ENCODE results near the gene SOCS7.

The SOCS7 gene

GRCh38 chr17:38364741-38365140, 13.1 kb downstream of the SOCS7 start:
- ATAC-seq = no peak

GRCh38 chr17:38369124-38369886, 17.7 kb downstream of the SOCS7 start:
- ATAC-seq = no peak

- ATAC-seq = no peak
Measured at GRCh38 chr17:38379448-38379847, 27.8 kb downstream of the SOCS7 start.

GRCh38 chr17:38395090-38395489, 43.4 kb downstream of the SOCS7 start:
- no peak for ATAC-seq

- ATAC-seq = no peak
Measured at GRCh38 chr17:38397227-38397626, 45.6 kb downstream of the SOCS7 start.

GRCh38 chr17:38400286-38400685, 48.6 kb downstream of the SOCS7 start:
- no peak for ATAC-seq

- ATAC-seq = no peak
Measured at GRCh38 chr17:38401459-38401858, 49.8 kb downstream of the SOCS7 start.

- no peak for ATAC-seq
Measured at GRCh38 chr17:38402897-38403296, 51.3 kb downstream of the SOCS7 start.

- ATAC-seq = no peak
Measured at GRCh38 chr17:38403491-38403890, 51.8 kb downstream of the SOCS7 start.

GRCh38 chr17:38404174-38404943, 52.7 kb downstream of the SOCS7 start:
- ATAC-seq = no peak

GRCh38 chr17:38405654-38406053, 54.0 kb downstream of the SOCS7 start:
- ATAC-seq = no peak

- ATAC-seq = no peak
Measured at GRCh38 chr17:38410201-38410600, 58.6 kb downstream of the SOCS7 start.

GRCh38 chr17:38415250-38416194, 63.9 kb downstream of the SOCS7 start:
- peak in 1 of 2 donors; percentile 24 for ATAC-seq

- ATAC-seq = no peak
Measured at GRCh38 chr17:38416840-38417209, 65.2 kb downstream of the SOCS7 start.

GRCh38 chr17:38417210-38417951, 65.7 kb downstream of the SOCS7 start:
- ATAC-seq = no peak

GRCh38 chr17:38418062-38418692, 66.5 kb downstream of the SOCS7 start:
- ATAC-seq = no peak

- no peak for ATAC-seq
Measured at GRCh38 chr17:38418693-38419507, 67.3 kb downstream of the SOCS7 start.

- ATAC-seq = no peak
Measured at GRCh38 chr17:38419508-38419981, 67.9 kb downstream of the SOCS7 start.

- ATAC-seq = no peak
Measured at GRCh38 chr17:38420518-38420917, 68.9 kb downstream of the SOCS7 start.

- no peak for ATAC-seq
Measured at GRCh38 chr17:38421171-38421841, 69.7 kb downstream of the SOCS7 start.

Measured in activated CD4-positive, CD25-positive, alpha-beta regulatory T cell treated with anti-CD3 and anti-CD28 coated beads, Interleukin-2, amount 50 U/mL, for 24 hours (primary cell).